Activated CD4-positive, alpha-beta T cell treated with anti-CD3 and anti-CD28 coated beads, Interleukin-2, amount 50 U/mL, for 4 hours (primary cell): Measurements from ENCODE around the gene CDH8.

Experiments
- DNase-seq, 2 experiments: peaks; one replicate each; pipeline ENCODE4 v3.0.0-alpha.2; 2020

Gene CDH8, protein sequence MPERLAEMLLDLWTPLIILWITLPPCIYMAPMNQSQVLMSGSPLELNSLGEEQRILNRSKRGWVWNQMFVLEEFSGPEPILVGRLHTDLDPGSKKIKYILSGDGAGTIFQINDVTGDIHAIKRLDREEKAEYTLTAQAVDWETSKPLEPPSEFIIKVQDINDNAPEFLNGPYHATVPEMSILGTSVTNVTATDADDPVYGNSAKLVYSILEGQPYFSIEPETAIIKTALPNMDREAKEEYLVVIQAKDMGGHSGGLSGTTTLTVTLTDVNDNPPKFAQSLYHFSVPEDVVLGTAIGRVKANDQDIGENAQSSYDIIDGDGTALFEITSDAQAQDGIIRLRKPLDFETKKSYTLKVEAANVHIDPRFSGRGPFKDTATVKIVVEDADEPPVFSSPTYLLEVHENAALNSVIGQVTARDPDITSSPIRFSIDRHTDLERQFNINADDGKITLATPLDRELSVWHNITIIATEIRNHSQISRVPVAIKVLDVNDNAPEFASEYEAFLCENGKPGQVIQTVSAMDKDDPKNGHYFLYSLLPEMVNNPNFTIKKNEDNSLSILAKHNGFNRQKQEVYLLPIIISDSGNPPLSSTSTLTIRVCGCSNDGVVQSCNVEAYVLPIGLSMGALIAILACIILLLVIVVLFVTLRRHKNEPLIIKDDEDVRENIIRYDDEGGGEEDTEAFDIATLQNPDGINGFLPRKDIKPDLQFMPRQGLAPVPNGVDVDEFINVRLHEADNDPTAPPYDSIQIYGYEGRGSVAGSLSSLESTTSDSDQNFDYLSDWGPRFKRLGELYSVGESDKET

DNA sequence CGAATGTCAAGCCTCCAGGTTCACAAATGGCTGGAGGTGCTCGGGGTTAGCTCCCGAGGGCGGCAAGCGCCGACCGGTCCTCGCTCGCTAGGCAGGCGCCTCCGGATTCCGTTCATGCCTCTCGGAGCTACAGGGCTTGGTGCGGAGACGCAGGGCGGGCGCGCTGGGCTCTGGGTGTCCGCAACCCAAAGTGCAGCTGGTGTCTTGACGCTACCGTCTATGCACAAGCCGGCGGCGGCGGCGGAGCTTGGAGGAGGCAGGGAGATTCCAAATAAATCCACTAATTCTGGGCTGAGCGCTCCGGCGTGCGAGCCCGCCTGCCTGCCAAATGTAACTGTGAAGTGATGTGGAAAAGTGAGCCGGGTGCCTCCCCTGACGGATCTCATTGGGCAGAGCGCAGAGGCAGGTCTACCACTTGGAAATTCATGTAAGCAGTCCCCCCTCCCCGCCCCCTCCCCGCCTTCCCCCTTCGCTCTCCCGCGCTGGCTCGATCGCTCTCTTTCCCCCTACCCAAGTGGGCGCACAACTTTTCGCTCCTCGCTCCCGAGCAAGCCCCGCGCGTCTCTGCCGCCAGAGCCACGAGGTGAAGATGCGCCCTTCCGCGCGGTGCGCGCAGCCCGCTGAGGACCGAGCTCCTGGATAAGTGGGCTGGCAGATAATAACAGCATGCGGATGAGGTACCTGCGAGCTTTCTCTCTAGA lies at the start of gene CDH8:
CDH8 (minus strand) TSS at position 338 of the 701 bp plus-strand sequence. CDS start 15,035 bp downstream, outside the sequence.
- no peak for DNase-seq

GRCh38 chr16:62079236-62079635 lies 43.0 kb upstream of the CDH8 start:
- no peak for DNase-seq

GRCh38 chr16:62077998-62078397 lies 41.8 kb upstream of the CDH8 start:
- no peak for DNase-seq

GRCh38 chr16:62076886-62077285 lies 40.6 kb upstream of the CDH8 start:
- no peak for DNase-seq

- DNase-seq: no peak
Measured at GRCh38 chr16:62068747-62069146, 32.5 kb upstream of the CDH8 start.

- no peak for DNase-seq
Measured at GRCh38 chr16:62067981-62068380, 31.7 kb upstream of the CDH8 start.

GRCh38 chr16:62067182-62067581 lies 30.9 kb upstream of the CDH8 start:
- DNase-seq: no peak

- DNase-seq: no peak
Measured at GRCh38 chr16:62066747-62067146, 30.5 kb upstream of the CDH8 start.

DNA sequence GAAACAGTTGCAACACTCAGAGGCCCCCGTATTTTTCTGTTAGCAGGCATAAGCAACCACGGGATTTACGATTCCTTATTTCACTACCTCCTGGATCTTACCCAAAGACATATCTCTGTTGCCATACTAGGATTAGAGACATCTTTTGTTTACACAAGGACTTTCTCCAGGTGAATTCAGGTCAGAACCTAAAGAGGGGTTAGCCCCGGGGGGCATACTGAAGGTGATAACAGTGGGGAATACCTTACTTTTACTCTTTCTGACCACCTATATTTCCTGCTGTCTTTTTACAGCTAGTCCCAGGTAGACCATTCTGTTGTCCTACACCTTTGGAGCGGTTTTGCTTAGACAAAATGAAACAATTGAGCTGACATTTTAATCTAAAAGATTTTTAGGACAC lies 27.9 kb upstream of the CDH8 start:
- DNase-seq: no peak

DNA sequence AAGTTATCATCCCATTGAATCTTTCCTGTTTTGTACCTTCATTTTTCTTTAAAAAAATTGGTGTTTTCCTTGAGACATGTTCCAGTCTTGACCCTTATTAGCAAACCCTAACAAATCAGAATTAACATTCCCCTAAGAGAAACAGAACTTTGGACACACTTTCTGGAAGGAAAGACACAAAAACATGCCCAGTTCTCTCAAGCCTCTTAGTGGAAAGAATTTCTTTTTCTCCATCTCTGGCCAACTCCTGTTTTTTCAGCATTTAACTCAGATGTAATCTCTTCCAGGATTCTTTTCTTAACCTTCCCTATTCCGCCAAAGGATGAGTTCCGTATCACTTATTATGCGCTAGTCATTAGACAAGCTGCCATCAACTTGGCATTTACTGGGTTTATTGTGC lies 23.9 kb upstream of the CDH8 start:
- DNase-seq: no peak

GRCh38 chr16:62059527-62059926 lies 23.3 kb upstream of the CDH8 start:
- DNase-seq: no peak

- no peak for DNase-seq
Measured at GRCh38 chr16:62058412-62058811, 22.2 kb upstream of the CDH8 start.

DNA sequence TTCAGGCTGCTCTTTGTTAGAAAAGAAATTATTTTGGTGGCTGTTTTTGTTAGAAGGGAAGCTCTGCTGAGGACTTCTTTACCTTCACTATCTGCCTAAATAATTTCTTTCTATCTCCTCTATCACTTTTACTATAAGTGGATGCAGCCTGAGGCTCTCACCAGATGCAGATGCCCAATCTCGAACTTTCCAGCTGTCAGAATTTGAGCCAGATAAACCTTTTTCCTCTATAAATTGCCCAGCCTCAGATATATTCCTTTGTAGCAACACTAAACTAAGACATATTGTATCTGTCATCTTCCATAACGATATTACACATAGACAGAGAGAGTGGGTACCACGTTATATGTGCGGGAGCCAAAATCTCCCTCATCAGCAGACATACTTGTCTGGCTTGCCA lies 15.7 kb upstream of the CDH8 start:
- DNase-seq: no peak

- DNase-seq: no peak
Measured at GRCh38 chr16:62050793-62051192, 14.6 kb upstream of the CDH8 start.

DNA sequence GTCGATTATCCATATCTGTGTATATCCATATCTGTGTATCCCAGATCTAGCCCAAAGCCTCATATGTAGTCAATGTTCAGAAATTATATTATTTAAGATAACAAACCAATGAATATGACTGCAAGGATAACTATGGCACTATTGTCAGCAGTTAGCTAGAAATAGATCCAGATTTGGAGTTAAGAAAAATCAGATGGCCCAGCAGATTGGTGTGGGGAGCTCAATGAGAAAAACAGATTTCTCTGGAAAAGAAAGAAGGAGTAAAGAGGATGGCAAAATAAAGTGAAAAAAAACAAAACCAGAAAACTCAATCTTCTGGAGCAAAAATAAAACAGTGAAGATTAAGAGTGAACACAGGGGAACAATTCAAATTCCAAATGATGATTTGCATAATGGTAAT lies 10.6 kb upstream of the CDH8 start:
- DNase-seq: no peak

- no peak for DNase-seq
Measured at GRCh38 chr16:62041401-62041800, 5.2 kb upstream of the CDH8 start.

DNA sequence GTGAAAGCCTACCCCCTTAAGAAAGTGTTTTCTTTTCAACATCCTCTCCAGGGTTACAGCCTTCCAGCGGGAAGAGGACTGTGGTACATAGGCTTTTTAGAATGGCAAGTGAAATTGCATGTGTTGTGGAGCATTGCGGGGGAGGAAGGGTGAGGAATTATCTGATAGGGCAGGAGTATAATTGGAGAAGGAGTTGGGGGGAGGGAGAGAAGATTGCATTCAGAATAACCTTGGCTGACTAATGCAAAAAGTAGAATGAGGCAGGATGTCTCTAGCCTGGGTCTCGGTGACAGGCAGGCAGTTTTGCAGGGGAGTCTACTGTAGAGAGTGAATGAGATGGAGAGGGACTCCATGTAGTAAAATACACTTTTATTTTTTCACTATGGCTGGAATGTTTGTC lies 2.4 kb upstream of the CDH8 start:
- no peak for DNase-seq

DNA sequence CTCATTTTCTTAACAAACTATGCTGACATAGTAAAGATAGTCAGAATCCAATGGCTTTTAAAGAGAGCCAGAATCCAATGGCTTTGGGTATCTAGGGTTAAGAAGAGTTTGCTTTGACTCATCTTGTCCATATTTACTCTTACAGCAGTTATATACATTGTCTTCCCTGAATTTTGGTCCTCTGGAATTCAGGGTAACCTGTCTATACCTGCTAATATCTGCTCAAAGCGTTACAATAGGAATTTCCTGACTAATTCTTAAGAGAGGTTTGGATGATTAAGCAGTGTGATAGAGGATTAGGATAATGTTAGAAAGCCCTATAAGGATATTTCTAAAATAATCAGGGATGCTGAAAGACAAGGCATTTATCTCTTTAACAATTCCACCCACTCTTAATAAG lies 2.0 kb upstream of the CDH8 start:
- DNase-seq: no peak

- no peak for DNase-seq
Measured at GRCh38 chr16:62036802-62037135, 531 bp upstream of the CDH8 start.

DNA sequence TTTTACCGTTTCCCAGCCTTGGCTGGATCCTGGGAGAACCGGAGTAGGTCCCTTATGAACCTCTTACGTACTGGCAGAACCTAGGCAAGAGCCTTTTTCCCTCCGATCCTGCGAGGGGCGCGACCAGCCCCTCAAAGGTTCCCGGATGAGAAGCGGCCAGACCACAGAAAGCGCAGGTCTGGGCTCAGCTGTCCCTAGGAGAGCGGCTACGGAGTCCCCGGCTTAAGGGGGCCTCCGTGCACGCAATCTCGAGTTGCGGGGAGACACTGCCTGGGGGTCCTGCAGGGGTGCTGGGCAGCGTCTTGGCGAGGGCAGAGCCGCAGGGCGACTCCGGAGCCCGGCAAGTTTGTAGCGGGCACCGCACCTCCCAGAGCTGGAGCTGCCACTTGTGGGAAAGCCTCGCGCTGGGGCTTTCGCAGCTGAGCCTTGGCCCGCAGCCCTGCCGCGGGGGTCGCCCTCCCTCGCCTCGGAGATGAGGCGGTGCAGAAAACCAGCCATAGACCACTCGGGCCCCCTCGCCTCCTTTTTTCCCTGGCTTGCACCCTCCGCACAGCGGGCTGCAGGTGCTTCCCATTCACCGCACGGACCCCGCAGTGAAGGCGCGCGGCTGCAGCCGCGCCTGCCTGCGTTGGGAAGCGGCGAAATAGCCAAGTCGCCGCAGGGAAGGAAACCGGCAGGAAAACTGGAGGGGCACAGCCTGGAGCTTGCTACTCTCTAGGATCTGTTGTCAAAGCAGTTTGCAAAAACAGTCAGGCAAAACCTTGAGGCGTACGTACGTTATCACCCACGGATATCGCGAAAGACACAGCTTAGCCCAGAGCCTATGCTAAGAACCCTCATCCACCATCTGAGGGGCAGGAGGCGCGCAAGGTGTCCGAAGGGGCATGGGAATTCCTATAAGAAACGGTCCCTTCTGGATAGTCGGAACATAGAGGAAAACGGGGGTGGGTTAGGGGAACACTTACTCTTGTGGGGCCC lies 834 bp downstream of the CDH8 start:
- no peak for DNase-seq

DNA sequence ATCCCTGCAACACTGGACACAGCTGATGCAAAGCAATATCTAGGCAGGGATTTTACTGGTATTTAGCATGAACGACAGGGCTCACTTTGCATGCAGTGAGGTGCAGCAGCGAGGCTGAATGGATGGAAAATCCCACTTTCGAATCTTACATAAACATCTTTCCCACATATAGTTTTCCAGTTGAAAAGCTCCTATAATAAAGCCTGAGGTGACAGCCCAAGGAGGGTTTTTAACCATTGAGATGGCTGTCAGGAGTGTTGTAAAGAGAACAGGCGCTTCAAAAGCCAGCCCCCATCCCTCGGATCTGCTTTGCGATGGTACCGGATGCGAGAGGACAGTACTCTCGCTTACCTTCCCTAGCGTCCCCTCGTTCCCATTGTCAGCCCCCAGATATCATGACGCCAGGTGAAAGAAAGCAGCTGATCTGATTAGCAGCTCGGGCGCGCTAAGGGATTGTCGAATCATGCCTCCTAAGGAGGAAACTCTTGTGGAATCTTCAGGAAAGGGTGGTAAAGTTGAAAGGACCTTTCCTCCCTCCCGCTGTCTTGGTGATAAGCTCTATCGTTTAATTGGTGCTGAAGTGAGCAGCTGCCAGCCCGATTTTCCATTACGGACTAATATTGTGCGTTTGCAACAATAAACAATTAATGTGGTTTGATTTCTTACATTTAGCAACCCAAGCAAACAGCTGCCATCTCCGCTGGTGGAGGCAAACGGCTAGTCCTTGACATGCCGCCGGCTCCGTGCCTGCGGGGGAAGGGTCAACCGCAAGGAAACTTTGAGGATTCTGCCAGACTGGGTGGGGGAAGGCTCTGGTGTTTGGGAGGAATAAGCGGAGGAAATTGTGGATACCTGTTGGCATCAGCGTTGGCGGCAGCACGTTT lies 1.8 kb downstream of the CDH8 start:
- no peak for DNase-seq

DNA sequence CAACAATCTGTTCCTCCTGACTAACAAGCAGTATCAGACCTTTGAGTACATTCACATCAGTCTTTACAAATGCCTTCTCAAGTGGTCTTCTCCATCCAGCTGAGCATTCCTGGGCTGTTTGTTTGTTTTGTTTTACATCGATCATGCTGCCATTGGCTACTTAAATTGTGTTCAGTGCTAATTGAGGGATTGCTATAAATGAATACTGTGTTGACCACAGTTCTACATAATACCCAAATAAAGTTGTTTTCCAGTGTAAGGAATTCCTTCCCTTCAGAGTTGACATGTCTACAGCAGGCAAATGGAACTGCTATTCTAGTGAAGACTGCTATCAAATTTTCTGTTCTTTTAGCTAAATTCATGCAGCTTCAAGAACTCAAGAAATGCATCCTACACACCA lies 3.2 kb downstream of the CDH8 start:
- no peak for DNase-seq
